Activated T-cell treated with anti-CD3 and anti-CD28 coated beads for 48 hours (primary cell): ENCODE results near the gene CRELD2.

Experiments
- DNase-seq: peaks from one replicate; pipeline ENCODE4 v3.0.0-alpha.2; 2020; ENCODE audit warnings: low read depth

CRELD2 gene

GRCh38 chr22:49958366-49958921 lies 40.0 kb downstream of the CRELD2 start:
- no peak for DNase-seq

DNA sequence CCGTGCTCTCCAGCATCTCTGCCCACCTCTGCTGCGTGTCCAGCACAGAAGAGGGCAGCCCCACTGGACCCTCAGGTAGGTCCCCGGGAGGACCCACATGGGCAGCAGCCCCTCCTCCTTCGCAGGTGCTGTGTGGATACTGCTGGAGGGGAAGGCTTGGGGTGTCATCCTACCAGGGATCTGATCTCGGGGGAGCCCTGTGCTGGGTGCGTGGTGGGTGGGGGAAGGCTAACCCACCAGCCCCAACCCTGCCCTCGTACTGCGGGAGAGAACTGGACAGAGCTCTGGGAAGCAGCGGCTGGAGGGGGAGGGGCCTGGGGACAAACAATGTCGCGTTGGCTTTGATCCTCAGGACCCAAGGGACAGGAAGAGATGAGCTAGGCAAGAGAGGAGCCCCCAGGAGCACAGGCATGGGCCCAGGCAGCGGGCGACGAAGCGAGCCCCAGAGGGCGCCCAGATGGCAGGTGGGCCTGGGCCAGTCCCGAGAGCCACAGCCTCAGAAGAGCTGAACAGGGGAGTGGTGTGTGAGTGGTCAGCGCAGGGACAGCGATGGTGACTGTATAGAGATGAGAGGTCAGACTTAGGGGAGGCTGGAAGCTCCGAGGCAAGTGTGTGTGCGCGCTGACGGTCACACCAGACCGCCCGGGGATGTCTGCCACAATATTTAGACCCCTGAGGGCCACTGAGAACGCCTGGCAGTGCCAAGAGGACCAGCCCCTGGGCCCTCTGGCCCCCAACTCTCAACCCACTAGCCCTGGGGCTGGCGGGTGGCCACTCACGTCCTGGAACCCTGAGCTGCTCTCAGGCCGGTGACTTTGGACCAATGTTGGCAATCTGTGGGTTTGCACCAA lies 40.7 kb downstream of the CRELD2 start:
- DNase-seq = no peak

DNA sequence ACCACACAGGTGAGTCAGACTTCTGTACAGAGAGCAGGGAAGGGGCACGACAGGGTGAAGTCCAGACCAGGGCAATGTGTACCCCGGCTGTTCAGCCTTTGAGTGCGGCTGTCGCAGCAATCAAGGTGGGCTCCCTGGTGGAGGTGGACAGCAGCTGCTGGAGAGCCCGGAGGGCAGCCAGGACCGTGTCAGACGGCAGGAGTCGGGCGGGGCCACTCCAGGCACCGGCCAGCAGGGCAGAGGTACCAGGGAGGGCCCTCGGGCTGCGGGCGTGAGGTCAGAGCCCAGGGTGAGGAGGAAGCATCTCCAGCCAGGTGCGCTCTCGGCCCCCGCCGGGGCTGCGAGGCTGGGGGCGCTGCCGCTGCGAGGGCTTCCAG lies 41.3 kb downstream of the CRELD2 start:
- DNase-seq = no peak

DNA sequence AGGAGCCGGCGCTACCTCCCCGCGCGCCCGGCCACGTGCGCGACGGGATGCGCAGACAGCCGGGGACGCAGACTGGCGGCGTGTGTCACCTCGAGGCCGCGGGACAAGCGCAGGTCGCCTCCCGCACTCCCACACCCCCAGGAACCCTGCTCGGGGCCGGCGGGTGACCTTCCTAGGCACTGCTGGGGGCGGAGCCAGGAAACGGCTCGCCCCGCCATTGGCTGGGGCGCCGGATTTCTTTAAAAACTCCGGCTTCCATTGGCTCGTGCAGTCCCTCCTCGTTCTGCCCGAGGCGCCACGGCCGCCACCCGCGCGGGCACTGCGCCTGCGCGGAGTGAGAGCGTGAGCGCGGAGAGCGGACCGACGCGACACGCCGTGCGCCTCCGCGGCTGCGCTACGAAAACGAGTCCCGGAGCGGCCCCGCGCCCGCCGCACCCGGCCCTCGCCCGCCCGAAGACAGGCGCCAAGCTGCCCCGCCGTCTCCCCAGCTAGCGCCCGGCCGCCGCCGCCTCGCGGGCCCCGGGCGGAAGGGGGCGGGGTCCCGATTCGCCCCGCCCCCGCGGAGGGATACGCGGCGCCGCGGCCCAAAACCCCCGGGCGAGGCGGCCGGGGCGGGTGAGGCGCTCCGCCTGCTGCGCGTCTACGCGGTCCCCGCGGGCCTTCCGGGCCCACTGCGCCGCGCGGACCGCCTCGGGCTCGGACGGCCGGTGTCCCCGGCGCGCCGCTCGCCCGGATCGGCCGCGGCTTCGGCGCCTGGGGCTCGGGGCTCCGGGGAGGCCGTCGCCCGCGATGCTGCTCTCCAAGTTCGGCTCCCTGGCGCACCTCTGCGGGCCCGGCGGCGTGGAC lies 41.9 kb downstream of the CRELD2 start, which contains the start of gene PIM3:
TSS of gene PIM3 (plus strand) at position 614 of the 846 bp plus-strand sequence. CDS start at position 790, 176 bp downstream.
- DNase-seq = peak; percentile 94

DNA sequence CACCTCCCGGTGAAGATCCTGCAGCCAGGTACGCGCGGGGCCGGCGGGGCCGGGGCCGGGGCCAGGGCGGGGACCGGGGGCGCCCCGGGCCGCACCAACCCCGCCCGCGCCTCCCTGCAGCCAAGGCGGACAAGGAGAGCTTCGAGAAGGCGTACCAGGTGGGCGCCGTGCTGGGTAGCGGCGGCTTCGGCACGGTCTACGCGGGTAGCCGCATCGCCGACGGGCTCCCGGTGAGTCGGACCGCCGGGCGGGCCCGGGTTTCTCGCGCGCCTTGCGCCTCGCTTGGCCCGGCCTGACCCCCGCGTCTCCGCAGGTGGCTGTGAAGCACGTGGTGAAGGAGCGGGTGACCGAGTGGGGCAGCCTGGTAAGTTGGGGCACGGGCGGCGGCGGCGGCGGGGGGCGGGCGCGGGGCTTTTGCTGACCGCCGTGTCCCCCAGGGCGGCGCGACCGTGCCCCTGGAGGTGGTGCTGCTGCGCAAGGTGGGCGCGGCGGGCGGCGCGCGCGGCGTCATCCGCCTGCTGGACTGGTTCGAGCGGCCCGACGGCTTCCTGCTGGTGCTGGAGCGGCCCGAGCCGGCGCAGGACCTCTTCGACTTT lies 42.7 kb downstream of the CRELD2 start:
- DNase-seq = peak; percentile 46

DNA sequence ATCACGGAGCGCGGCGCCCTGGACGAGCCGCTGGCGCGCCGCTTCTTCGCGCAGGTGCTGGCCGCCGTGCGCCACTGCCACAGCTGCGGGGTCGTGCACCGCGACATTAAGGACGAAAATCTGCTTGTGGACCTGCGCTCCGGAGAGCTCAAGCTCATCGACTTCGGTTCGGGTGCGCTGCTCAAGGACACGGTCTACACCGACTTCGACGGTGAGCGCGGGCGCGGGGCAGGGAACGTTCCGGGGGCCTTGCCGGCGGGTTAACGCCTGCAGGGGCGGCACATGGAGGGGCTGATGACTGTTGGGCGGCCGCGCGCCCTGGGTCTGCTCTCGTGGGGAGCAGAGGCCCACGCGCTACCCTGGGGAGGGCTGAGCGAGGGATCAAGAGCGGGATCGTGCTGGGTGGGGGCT lies 43.2 kb downstream of the CRELD2 start:
- DNase-seq = no peak

DNA sequence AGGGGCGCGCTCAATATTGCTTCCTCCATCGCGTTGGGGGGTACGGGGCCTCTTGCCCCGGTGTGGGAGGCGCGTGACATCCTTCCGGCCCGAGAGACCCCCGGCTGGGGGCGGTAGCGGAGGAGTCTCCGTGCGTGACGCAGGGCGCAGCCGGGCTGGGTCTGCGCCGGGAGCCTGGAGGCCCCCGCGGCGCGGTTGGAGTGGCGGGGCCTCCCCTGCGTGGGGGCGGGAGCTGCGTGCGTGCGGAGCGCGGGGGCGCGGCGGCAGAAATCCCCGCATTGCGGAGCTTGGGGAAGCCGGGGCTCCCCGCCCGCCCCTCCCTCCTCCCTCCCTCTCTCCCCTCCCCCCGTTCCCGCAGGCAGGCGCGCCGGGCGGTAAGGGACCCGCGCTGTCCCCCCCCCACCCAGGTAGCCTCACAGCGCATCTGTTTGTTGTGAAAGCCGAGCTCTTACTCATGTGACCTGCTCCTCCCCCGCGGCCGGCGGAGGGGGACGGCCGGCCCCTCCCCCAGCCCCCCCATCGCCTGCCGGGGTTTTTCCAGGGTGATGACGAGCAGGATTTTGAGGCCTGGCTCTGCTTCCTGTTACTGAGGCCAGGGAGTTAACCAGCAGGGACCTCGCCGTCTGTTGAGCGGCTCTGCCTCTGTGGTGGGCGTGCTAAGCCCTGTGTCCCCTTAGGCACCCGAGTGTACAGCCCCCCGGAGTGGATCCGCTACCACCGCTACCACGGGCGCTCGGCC lies 43.7 kb downstream of the CRELD2 start:
- DNase-seq = peak; percentile 85

DNA sequence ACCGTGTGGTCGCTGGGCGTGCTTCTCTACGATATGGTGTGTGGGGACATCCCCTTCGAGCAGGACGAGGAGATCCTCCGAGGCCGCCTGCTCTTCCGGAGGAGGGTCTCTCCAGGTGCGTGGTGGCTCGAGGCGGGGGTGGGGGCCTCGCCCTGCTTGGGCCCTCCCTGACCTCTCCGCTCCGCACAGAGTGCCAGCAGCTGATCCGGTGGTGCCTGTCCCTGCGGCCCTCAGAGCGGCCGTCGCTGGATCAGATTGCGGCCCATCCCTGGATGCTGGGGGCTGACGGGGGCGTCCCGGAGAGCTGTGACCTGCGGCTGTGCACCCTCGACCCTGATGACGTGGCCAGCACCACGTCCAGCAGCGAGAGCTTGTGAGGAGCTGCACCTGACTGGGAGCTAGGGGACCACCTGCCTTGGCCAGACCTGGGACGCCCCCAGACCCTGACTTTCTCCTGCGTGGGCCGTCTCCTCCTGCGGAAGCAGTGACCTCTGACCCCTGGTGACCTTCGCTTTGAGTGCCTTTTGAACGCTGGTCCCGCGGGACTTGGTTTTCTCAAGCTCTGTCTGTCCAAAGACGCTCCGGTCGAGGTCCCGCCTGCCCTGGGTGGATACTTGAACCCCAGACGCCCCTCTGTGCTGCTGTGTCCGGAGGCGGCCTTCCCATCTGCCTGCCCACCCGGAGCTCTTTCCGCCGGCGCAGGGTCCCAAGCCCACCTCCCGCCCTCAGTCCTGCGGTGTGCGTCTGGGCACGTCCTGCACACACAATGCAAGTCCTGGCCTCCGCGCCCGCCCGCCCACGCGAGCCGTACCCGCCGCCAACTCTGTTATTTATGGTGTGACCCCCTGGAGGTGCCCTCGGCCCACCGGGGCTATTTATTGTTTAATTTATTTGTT lies 44.6 kb downstream of the CRELD2 start:
- DNase-seq = no peak

- DNase-seq = no peak
Measured at GRCh38 chr22:49963647-49964026, 45.2 kb downstream of the CRELD2 start.

GRCh38 chr22:49964136-49965090 lies 46.0 kb downstream of the CRELD2 start:
- DNase-seq = no peak

DNA sequence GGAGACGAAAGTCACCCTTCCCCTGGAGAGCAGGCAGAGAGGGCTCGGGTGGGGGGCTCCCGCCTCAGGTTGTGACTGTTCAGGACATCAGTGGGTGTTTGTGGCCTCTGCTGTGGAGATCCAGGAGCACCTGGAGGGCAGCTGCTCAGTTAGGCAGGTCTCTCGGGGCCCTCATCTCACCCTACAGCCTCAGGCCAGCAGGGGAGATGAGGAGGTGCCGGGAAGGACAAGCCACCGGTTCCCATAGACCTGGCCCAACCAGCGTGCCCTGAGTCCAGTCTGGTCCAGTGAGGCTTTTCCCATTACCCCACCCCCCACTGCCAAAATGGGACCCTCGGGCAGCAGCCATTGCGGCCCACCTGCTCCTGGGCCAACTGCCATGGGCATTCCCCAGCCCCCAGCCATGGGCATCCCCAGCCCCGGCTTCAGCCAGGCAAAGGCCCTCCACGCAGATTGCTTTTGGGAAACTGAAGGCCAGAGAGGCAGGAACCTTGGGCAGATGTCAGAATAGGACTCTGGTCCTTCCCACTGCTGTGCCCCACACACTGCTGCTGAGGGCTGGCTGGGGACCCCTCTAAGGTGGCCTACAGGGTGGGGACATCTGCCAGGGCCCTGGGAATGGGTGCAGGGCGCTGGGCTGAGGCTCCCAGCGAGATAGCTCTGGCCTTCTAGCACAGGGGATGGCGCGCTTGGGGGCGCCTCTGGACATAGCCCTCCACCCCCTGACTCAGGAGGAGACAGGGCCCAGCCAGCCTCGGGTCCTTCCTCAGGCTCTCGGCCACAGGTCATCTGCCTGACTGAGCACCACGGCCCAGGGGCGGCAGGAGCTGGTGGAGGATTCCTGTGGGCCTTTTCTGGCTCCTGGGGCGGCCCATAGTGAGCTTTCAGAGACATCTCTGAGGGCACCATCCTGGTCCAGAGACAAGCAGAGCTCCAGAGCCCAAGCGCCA lies 46.9 kb downstream of the CRELD2 start:
- no peak for DNase-seq

DNA sequence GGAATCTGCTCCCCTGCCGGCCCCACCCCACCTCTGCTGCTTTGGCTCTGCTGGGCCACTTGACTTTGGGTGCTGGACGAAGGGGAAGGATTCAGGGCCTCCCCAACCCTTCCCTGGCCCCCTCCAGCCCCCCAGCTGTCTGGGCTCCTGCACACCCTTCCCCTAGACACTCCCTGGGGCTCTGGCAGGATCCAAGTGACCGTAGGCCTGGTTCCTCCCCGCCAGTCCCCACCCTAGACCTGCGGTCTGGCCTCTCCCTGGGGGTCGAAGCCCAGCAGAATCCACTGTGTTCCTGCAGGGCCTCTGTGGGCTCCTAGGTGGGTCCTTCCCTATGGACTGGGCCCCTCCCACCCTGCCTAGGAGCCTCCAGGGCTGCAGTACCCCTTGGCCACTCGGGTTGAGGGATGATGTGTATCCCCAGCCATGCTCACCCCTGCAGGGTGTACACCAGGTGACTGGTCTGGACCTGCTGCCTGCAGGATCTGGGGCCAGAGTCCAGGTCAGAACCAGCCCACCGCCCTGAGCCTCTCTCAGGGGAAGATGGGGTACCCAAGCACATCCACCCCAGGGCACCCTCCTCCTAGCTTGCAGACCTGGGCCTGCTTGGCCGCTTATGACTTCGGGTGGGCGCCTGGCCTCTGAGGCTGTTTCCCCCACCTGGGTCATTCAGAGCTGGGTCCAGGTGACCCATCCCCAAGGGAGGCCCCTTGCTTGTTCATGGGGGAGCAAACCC lies 47.8 kb downstream of the CRELD2 start:
- DNase-seq = no peak

GRCh38 chr22:49966774-49967705 lies 48.6 kb downstream of the CRELD2 start:
- no peak for DNase-seq

DNA sequence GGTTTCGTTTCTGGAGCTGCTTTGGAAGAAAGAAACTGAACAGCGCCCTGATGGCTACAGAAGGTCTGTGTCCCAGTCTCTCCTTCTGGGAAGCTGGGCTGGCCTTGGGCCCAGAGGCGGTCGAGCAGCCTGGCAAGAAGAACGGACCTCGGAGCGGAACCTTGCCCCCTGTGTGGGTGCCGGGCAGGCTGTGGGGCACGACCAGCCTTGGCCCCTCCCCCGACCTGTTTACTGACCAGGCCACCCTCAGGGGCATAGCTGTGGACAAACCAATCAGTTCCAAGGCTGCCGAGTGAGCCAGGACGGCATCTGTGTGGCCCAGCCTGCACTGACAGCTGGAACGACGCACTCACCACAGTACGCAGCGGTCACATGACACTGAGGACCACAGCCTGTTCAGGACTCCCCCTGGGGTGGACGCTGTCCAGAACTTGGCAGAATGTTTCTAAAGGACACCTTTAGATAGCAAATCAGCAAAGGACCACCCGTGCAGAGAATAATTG lies 49.3 kb downstream of the CRELD2 start:
- DNase-seq = no peak

- DNase-seq = no peak
Measured at GRCh38 chr22:49968313-49968830, 49.9 kb downstream of the CRELD2 start.
